IPS-18a (cell line): ENCODE measurements around the gene RNH1.
A peak's percentile ranks its signal among the peaks of the same experiment; 100 is the strongest.

Experiments used
- H3K27ac ChIP-seq: one replicate; pipeline ENCODE4 v1.5.1; 2013; ENCODE audit warnings: low read length
- H3K27me3 ChIP-seq: one replicate; pipeline ENCODE4 v1.6.1; 2013; ENCODE audit warnings: mild to moderate bottlenecking, low read length; ENCODE audit not compliant: control insufficient read depth, insufficient read depth
- H3K36me3 ChIP-seq: one replicate; pipeline ENCODE4 v1.6.1; 2013; ENCODE audit warnings: low read depth, low read length; ENCODE audit not compliant: control insufficient read depth
- H3K4me1 ChIP-seq: one replicate; pipeline ENCODE4 v1.6.1; 2013; ENCODE audit warnings: low read depth, low read length; ENCODE audit not compliant: control insufficient read depth
- H3K4me3 ChIP-seq: one replicate; pipeline ENCODE4 v1.5.1; 2013; ENCODE audit warnings: low read length
- H3K9ac ChIP-seq: one replicate; pipeline ENCODE4 v1.6.1; 2013; ENCODE audit warnings: mild to moderate bottlenecking, low read length, moderate library complexity
- H3K9me3 ChIP-seq: one replicate; pipeline ENCODE4 v1.6.1; 2013; ENCODE audit warnings: low read depth, low read length; ENCODE audit not compliant: control insufficient read depth

The RNH1 gene

GRCh38 chr11:512761-513595 lies 5.9 kb upstream of the RNH1 start:
- Histone ChIP-seq H3K9ac (no peak overlapping the region), H3K9me3 (no peaks in the 10 kb centered on the region)

GRCh38 chr11:508956-509355 lies 1.9 kb upstream of the RNH1 start:
- no peak overlapping the region for H3K27ac ChIP-seq
- H3K36me3 ChIP-seq: no peaks in the 10 kb centered on the region
- no peak overlapping the region for H3K4me3 ChIP-seq
- H3K4me1 ChIP-seq: peaks cover 7% of the 10 kb centered on the region
- no peaks in the 10 kb centered on the region for H3K27me3 ChIP-seq
- H3K9ac ChIP-seq: no peak overlapping the region
- no peaks in the 10 kb centered on the region for H3K9me3 ChIP-seq

More at GRCh38 chr11:512761-513595, 5.9 kb upstream of the RNH1 start:
- Histone ChIP-seq H3K4me3 (no peak overlapping the region), H3K4me1 (no peaks in the 10 kb centered on the region), H3K36me3 (no peaks in the 10 kb centered on the region), H3K27ac (no peak overlapping the region), H3K27me3 (no peaks in the 10 kb centered on the region)

GRCh38 chr11:507727-508515 lies 879 bp upstream of the RNH1 start:
- Histone ChIP-seq H3K36me3 (no peaks in the 10 kb centered on the region), H3K4me1 (peaks cover 7% of the 10 kb centered on the region), H3K4me3 (peak overlapping the region; percentile 65), H3K9me3 (no peaks in the 10 kb centered on the region), H3K27ac (no peak overlapping the region), H3K9ac (peak overlapping the region; percentile 67), H3K27me3 (no peaks in the 10 kb centered on the region)

GRCh38 chr11:506238-506994 lies 626 bp downstream of the RNH1 start:
- peaks cover under 1% of the 10 kb centered on the region for H3K36me3 ChIP-seq
- H3K27me3 ChIP-seq: no peaks in the 10 kb centered on the region
- peak overlapping the region; percentile 88 for H3K9ac ChIP-seq
- peak overlapping the region; percentile 80 for H3K27ac ChIP-seq
- peaks cover 7% of the 10 kb centered on the region for H3K4me1 ChIP-seq
- no peaks in the 10 kb centered on the region for H3K9me3 ChIP-seq
- H3K4me3 ChIP-seq: peak overlapping the region; percentile 86

GRCh38 chr11:504994-505344 lies 2.1 kb downstream of the RNH1 start:
- Histone ChIP-seq H3K9ac (no peak overlapping the region), H3K27ac (no peak overlapping the region), H3K4me3 (no peak overlapping the region)

GRCh38 chr11:504053-504993 lies 2.7 kb downstream of the RNH1 start:
- no peak overlapping the region for H3K9ac ChIP-seq
- no peak overlapping the region for H3K4me3 ChIP-seq

More at GRCh38 chr11:504994-505344, 2.1 kb downstream of the RNH1 start:
- H3K27me3 ChIP-seq: no peaks in the 10 kb centered on the region
- peaks cover 7% of the 10 kb centered on the region for H3K4me1 ChIP-seq
- H3K36me3 ChIP-seq: peaks cover 11% of the 10 kb centered on the region
- H3K9me3 ChIP-seq: no peaks in the 10 kb centered on the region

GRCh38 chr11:503179-503981 lies 3.7 kb downstream of the RNH1 start:
- Histone ChIP-seq H3K9me3 (no peaks in the 10 kb centered on the region), H3K9ac (no peak overlapping the region), H3K4me3 (no peak overlapping the region), H3K4me1 (peaks cover 7% of the 10 kb centered on the region), H3K27me3 (no peaks in the 10 kb centered on the region), H3K27ac (no peak overlapping the region), H3K36me3 (peaks cover 18% of the 10 kb centered on the region)

More at GRCh38 chr11:504053-504993, 2.7 kb downstream of the RNH1 start:
- Histone ChIP-seq H3K4me1 (peaks cover 7% of the 10 kb centered on the region), H3K27me3 (no peaks in the 10 kb centered on the region), H3K27ac (no peak overlapping the region), H3K9me3 (no peaks in the 10 kb centered on the region), H3K36me3 (peaks cover 17% of the 10 kb centered on the region)

- Histone ChIP-seq H3K9ac (no peak overlapping the region), H3K27me3 (no peaks in the 10 kb centered on the region), H3K4me3 (no peak overlapping the region), H3K9me3 (no peaks in the 10 kb centered on the region), H3K4me1 (peaks cover 7% of the 10 kb centered on the region), H3K36me3 (peaks cover 26% of the 10 kb centered on the region), H3K27ac (no peak overlapping the region)
Observed at GRCh38 chr11:502288-503178, 4.5 kb downstream of the RNH1 start.

- Histone ChIP-seq H3K9ac (no peak overlapping the region), H3K4me3 (no peak overlapping the region), H3K9me3 (no peaks in the 10 kb centered on the region), H3K27ac (no peak overlapping the region), H3K27me3 (no peaks in the 10 kb centered on the region), H3K4me1 (peaks cover 7% of the 10 kb centered on the region), H3K36me3 (peaks cover 33% of the 10 kb centered on the region)
Observed at GRCh38 chr11:501683-502287, 5.3 kb downstream of the RNH1 start.
